IMR-90 (cell line): ENCODE measurements around the gene GUCY1A2. TPM values are rescaled to one million over a fixed set of nuclear protein-coding genes. Genes with fewer than 3 reads are reported as not detected.

Source experiments
- ATAC-seq: fragments of 200-7000 bp; cut with Tn5 transposase; 2 replicates; pipeline ENCODE4 v1.9.1; 2020; ENCODE audit warnings: low read depth, mild to moderate bottlenecking, moderate library complexity
- BruUV-seq: library from RNA; stranded (reverse); fragments of 400-500 nt; replicated peaks from 2 replicates; lab custom pipeline; 2021; lab: Mats Ljungman, UMichigan
- CTCF ChIA-PET: fragments of 300-600 bp; formaldehyde crosslinking; extraction: SDS; loops from one replicate; lab custom pipeline; 2021; ENCODE audit warnings: antibody characterized with exemption; lab: Yijun Ruan, JAX
- POLR2A ChIA-PET: fragments of 300-600 bp; sonication (Branson Sonifier 250); formaldehyde crosslinking; loops from one replicate; lab custom pipeline; 2022; ENCODE audit warnings: antibody characterized with exemption; ENCODE audit not compliant: unreplicated experiment; lab: Charles Lee
- DNase-seq: peaks from one replicate; pipeline ENCODE4 v3.0.0; 2013
- H2AFZ ChIP-seq: replicated peaks from 2 replicates; pipeline ENCODE3; 2013; ENCODE audit warnings: low read length, mild to moderate bottlenecking; ENCODE audit not compliant: poor library complexity
- H2AK5ac ChIP-seq: 2 replicates; pipeline ENCODE4 v1.6.1; 2013; ENCODE audit warnings: low read depth, low read length, inconsistent platforms
- H2AK9ac ChIP-seq: replicated peaks from 2 replicates; pipeline ENCODE3; 2013; ENCODE audit warnings: mild to moderate bottlenecking, low read depth, low read length, moderate library complexity; ENCODE audit not compliant: poor library complexity
- H2BK120ac ChIP-seq: 2 replicates; pipeline ENCODE4 v1.6.1; 2013; ENCODE audit warnings: low read depth, low read length, inconsistent platforms
- H2BK15ac ChIP-seq: 3 replicates; pipeline ENCODE4 v1.6.1; 2013; ENCODE audit warnings: low read depth, low read length, inconsistent platforms
- H2BK20ac ChIP-seq: 2 replicates; pipeline ENCODE4 v1.6.1; 2013; ENCODE audit warnings: low read depth, mild to moderate bottlenecking, inconsistent platforms, low read length, moderate library complexity
- H2BK5ac ChIP-seq: 2 replicates; pipeline ENCODE4 v1.6.1; 2013; ENCODE audit warnings: mild to moderate bottlenecking, low read depth, low read length, inconsistent platforms; ENCODE audit not compliant: poor library complexity, severe bottlenecking
- H3K14ac ChIP-seq: replicated peaks from 2 replicates; pipeline ENCODE4 v1.6.1; 2013; ENCODE audit warnings: low read depth, low read length, inconsistent platforms
- H3K18ac ChIP-seq: 2 replicates; pipeline ENCODE4 v1.6.1; 2013; ENCODE audit warnings: low read depth, low read length, control low read depth
- H3K23ac ChIP-seq: 2 replicates; pipeline ENCODE4 v1.6.1; 2013; ENCODE audit warnings: low read depth, low read length, inconsistent platforms
- H3K27ac ChIP-seq: 2 replicates; pipeline ENCODE4 v1.5.1; 2013; ENCODE audit warnings: mild to moderate bottlenecking, control low read depth, low read length; ENCODE audit not compliant: insufficient read depth
- H3K27me3 ChIP-seq: 2 replicates; pipeline ENCODE4 v1.6.1; 2013; ENCODE audit warnings: low read length; ENCODE audit not compliant: control insufficient read depth, insufficient read depth
- H3K36me3 ChIP-seq: 2 replicates; pipeline ENCODE4 v1.6.1; 2013; ENCODE audit warnings: low read length, mixed read lengths; ENCODE audit not compliant: control insufficient read depth, insufficient read depth
- H3K4ac ChIP-seq: 2 replicates; pipeline ENCODE4 v1.6.1; 2013; ENCODE audit warnings: low read depth, low read length, inconsistent platforms
- H3K4me1 ChIP-seq: 2 replicates; pipeline ENCODE4 v1.6.1; 2013; ENCODE audit warnings: low read length, mixed read lengths; ENCODE audit not compliant: control insufficient read depth, insufficient read depth
- H3K4me2 ChIP-seq: 2 replicates; pipeline ENCODE4 v1.6.1; 2013; ENCODE audit warnings: low read depth, mild to moderate bottlenecking, control low read depth, low read length, moderate library complexity
- H3K4me3 ChIP-seq: 2 replicates; pipeline ENCODE4 v1.5.1; 2013; ENCODE audit warnings: low read depth, mild to moderate bottlenecking, control low read depth, low read length, moderate library complexity; ENCODE audit not compliant: insufficient read depth
- H3K56ac ChIP-seq: 2 replicates; pipeline ENCODE4 v1.6.1; 2013; ENCODE audit warnings: low read length, inconsistent platforms; ENCODE audit not compliant: insufficient read depth; ENCODE audit errors: extremely low read depth
- H3K79me1 ChIP-seq, 2 experiments: 2 replicates each; pipeline ENCODE4 v1.6.1; 2013; ENCODE audit warnings: low read length in 2 of 2, inconsistent platforms in 1 of 2, low read depth in 1 of 2
- H3K9ac ChIP-seq: 2 replicates; pipeline ENCODE4 v1.6.1; 2013; ENCODE audit warnings: low read depth, low read length, control low read depth
- H3K9me1 ChIP-seq: 2 replicates; pipeline ENCODE4 v1.6.1; 2013; ENCODE audit warnings: low read length, inconsistent platforms; ENCODE audit not compliant: insufficient read depth
- H3K9me3 ChIP-seq: 2 replicates; pipeline ENCODE4 v1.6.1; 2013; ENCODE audit warnings: low read length; ENCODE audit not compliant: control insufficient read depth, insufficient read depth
- H4K20me1 ChIP-seq: 2 replicates; pipeline ENCODE4 v1.6.1; 2013; ENCODE audit warnings: low read length, inconsistent platforms; ENCODE audit not compliant: insufficient read depth
- H4K5ac ChIP-seq: 2 replicates; pipeline ENCODE4 v1.6.1; 2013; ENCODE audit warnings: mild to moderate bottlenecking, low read depth, low read length, control low read depth
- H4K8ac ChIP-seq, 2 experiments: 2 replicates each; pipeline ENCODE4 v1.6.1; 2013; ENCODE audit warnings: low read depth in 2 of 2, low read length in 2 of 2, control low read depth in 1 of 2, inconsistent platforms in 1 of 2
- H4K91ac ChIP-seq: 2 replicates; pipeline ENCODE4 v1.6.1; 2013; ENCODE audit warnings: low read depth, low read length, inconsistent platforms; ENCODE audit not compliant: insufficient read depth
- BHLHE40 ChIP-seq: fragments of 150-350 bp; IDR thresholded peaks from 2 replicates; pipeline ENCODE4 v1.6.1; 2016; ENCODE audit warnings: mild to moderate bottlenecking, low read depth, low read length
- CEBPB ChIP-seq: IDR thresholded peaks from 2 replicates; pipeline ENCODE4 v1.6.1; 2012; ENCODE audit warnings: low read depth, low read length, improper control_type of control experiment
- CTCF ChIP-seq: conservative IDR thresholded peaks from 2 replicates; pipeline ENCODE4 v1.5.1; 2012; ENCODE audit warnings: mild to moderate bottlenecking, low read depth, low read length, improper control_type of control experiment
- ELK1 ChIP-seq: fragments of 150-350 bp; IDR thresholded peaks from 2 replicates; pipeline ENCODE4 v1.6.1; 2016; ENCODE audit warnings: low read depth, mild to moderate bottlenecking, low read length, moderate library complexity, borderline replicate concordance
- FOS ChIP-seq: fragments of 150-350 bp; IDR thresholded peaks from 2 replicates; pipeline ENCODE4 v1.6.1; 2016; ENCODE audit warnings: low read depth, low read length
- MAFK ChIP-seq: IDR thresholded peaks from 2 replicates; pipeline ENCODE4 v1.6.1; 2012; ENCODE audit warnings: low read depth, low read length, improper control_type of control experiment
- MAZ ChIP-seq: IDR thresholded peaks from 2 replicates; pipeline ENCODE4 v1.6.1; 2012; ENCODE audit warnings: low read depth, mild to moderate bottlenecking, low read length, improper control_type of control experiment, moderate library complexity, borderline replicate concordance
- RCOR1 ChIP-seq: IDR thresholded peaks from 2 replicates; pipeline ENCODE4 v1.6.1; 2012; ENCODE audit warnings: mild to moderate bottlenecking, low read length, improper control_type of control experiment; ENCODE audit not compliant: insufficient replicate concordance
- RFX5 ChIP-seq: IDR thresholded peaks from 2 replicates; pipeline ENCODE4 v1.8.0; 2012; ENCODE audit warnings: low read depth, mild to moderate bottlenecking, low read length, moderate library complexity
- SMC3 ChIP-seq: fragments of 150-350 bp; IDR thresholded peaks from 2 replicates; pipeline ENCODE4 v1.6.1; 2016; ENCODE audit warnings: low read depth, mild to moderate bottlenecking, antibody characterized with exemption, low read length, moderate library complexity
- USF2 ChIP-seq: fragments of 150-350 bp; IDR thresholded peaks from 2 replicates; pipeline ENCODE4 v1.6.1; 2017; ENCODE audit warnings: mild to moderate bottlenecking, antibody characterized with exemption, low read length, low read depth
- dilution Hi-C: fragments of 300-500 bp; cut with HindIII; formaldehyde crosslinking; loops from one replicate; pipeline ENCODE4 v1.14.3; 2018; ENCODE audit warnings: low sequenced_read_pairs; ENCODE audit not compliant: unreplicated experiment
- in situ Hi-C: fragments of 300-500 bp; cut with MboI; formaldehyde crosslinking; loops from 3 replicates; pipeline ENCODE4 v1.14.3; 2019; ENCODE audit warnings: low sequenced_read_pairs, inconsistent platforms, mixed read lengths
- intact Hi-C: fragments of 100-400 bp; cut with micrococcal nuclease; formaldehyde crosslinking; loops from 2 replicates; pipeline ENCODE4 v1.10.0; 2022
- polyA plus RNA-seq, 3 experiments: library from polyadenylated mRNA; depleted of rRNA; stranded (reverse); fragments of >200 nt; gene quantifications; 2 replicates each; pipeline ENCODE4 v1.2.3, GENCODE V29; 2012; ENCODE audit warnings: low replicate concordance in 1 of 3
- total RNA-seq: library from RNA; depleted of rRNA; stranded (reverse); fragments of >200 nt; gene quantifications from 2 replicates; pipeline ENCODE4 v1.2.3, GENCODE V29; 2012

GUCY1A2 gene
- total and polyA plus RNA-seq, 2 of the 4 experiments (the other 2 are of a cell fraction) = under 0.01 to 0.03 TPM

- H2BK15ac ChIP-seq = no peak overlapping the region
Observed at GRCh38 chr11:106950067-106950491, 68.2 kb downstream of the GUCY1A2 start.

More at GRCh38 chr11:106950067-106950491, 68.2 kb downstream of the GUCY1A2 start:
- intact Hi-C loops = no loop called here
- H3K18ac ChIP-seq = no peak overlapping the region
- TF ChIP-seq BHLHE40 (no peak), CEBPB (no peak), RFX5 (no peak), RCOR1 (no peak), CTCF (no peak), ELK1 (no peak), FOS (no peak), MAFK (no peak), USF2 (no peak), MAZ (no peak), SMC3 (no peak)
- ATAC-seq = no peak
- no peaks in the 10 kb centered on the region for H3K27me3 ChIP-seq
- no peak overlapping the region for H2BK5ac ChIP-seq
- no peak overlapping the region for H2BK20ac ChIP-seq
- no peak overlapping the region for H3K56ac ChIP-seq
- no peak overlapping the region for H3K23ac ChIP-seq
- no peak overlapping the region for H4K8ac ChIP-seq
- no peaks in the 10 kb centered on the region for H3K79me1 ChIP-seq
- no TSS peak for BruUV-seq
- H4K20me1 ChIP-seq = no peaks in the 10 kb centered on the region
- no peak overlapping the region for H3K4me3 ChIP-seq
- H3K9me3 ChIP-seq = no peaks in the 10 kb centered on the region
- no peak overlapping the region for H4K5ac ChIP-seq
- no peak overlapping the region for H2AFZ ChIP-seq
- no peaks in the 10 kb centered on the region for H3K36me3 ChIP-seq
- no peak overlapping the region for H3K27ac ChIP-seq
- H2BK120ac ChIP-seq = no peak overlapping the region
- no peak overlapping the region for H2AK9ac ChIP-seq
- no peak overlapping the region for H2AK5ac ChIP-seq
- H3K4me1 ChIP-seq = no peaks in the 10 kb centered on the region
- POLR2A ChIA-PET = no interaction called here
- H3K9ac ChIP-seq = no peak overlapping the region
- no peak overlapping the region for H3K4ac ChIP-seq
- DNase-seq = no peak
- H3K14ac ChIP-seq = no peak overlapping the region
- no peaks in the 10 kb centered on the region for H3K9me1 ChIP-seq
- CTCF ChIA-PET = no interaction called here
- no peak overlapping the region for H3K4me2 ChIP-seq
- H4K91ac ChIP-seq = no peak overlapping the region
- dilution Hi-C loops = no loop called here
- in situ Hi-C loops = no loop called here
